Adrenal gland (tissue), 12 donors: ENCODE measurements around the gene SLC1A2. TPM values are rescaled to one million over a fixed set of nuclear protein-coding genes. Genes with fewer than 3 reads are reported as not detected.

Source experiments
- DNase-seq, 7 donors: peaks; one replicate each; pipeline ENCODE4 v3.0.0-alpha.2; 2019 to 2020
- H3K27ac ChIP-seq, 5 donors: fragments of 200-600 bp; sonication (generic) in 4 of 5; 1 replicate in 3 of 5; 2 replicates in 2 of 5; pipeline versions ENCODE4 v1.5.1 to v1.8.0; 2016 to 2020; ENCODE audit warnings: mild to moderate bottlenecking in 1 of 5
- H3K27me3 ChIP-seq: fragments of 200-600 bp; 2 replicates; pipeline ENCODE4 v1.8.0; 2021
- H3K36me3 ChIP-seq, 2 donors: fragments of 200-600 bp; replicated peaks in 1 of 2; 1 replicate in 1 of 2; 2 replicates in 1 of 2; pipeline versions ENCODE4 v1.5.1 to v1.8.0; 2018 to 2022
- H3K4me1 ChIP-seq, 2 donors: fragments of 200-600 bp; replicated peaks in 1 of 2; 1 replicate in 1 of 2; 2 replicates in 1 of 2; pipeline versions ENCODE4 v1.5.1 to v1.8.0; 2018 to 2021
- H3K4me3 ChIP-seq, 4 donors: fragments of 200-600 bp; sonication (generic) in 3 of 4; one replicate each; pipeline ENCODE4 v1.5.1; 2016 to 2018
- H3K9me3 ChIP-seq, 3 donors: fragments of 200-600 bp; sonication (generic) in 1 of 3; replicated peaks in 1 of 3; 1 replicate in 2 of 3; 2 replicates in 1 of 3; pipeline versions ENCODE4 v1.5.1 to v1.8.0; 2016 to 2021
- POLR2A ChIP-seq, 2 donors: fragments of 450-650 bp; IDR thresholded peaks; one replicate each; pipeline ENCODE4 v1.6.1; 2017; ENCODE audit warnings: antibody characterized with exemption in 2 of 2, mild to moderate bottlenecking in 2 of 2, moderate library complexity in 1 of 2
- WGBS, 4 donors: extraction: QIAGEN DNeasy Blood & Tissue Kit in 2 of 4; methylation state at CpG; one replicate each; pipeline versions ENCODE4 v1.1.5 to v1.1.7; 2013 to 2017; 5-methylcytosine and 5-hydroxymethylcytosine counted together
- intact Hi-C, 2 donors: fragments of 100-400 bp; cut with DNase I; formaldehyde crosslinking; loops; one replicate each; pipeline versions ENCODE4 v1.14.1 to v1.15.0; 2022 to 2023
- polyA plus RNA-seq, 3 donors: library from polyadenylated mRNA; stranded (reverse); fragments of 200-250 nt in 2 of 3; fragments of 350-450 nt in 1 of 3; fragmentation: Illumina TruSeq in 1 of 3; extraction: RNeasy Lipid Tissue Mini Kit (QIAGEN cat#74804) in 1 of 3; gene quantifications; one replicate each; pipeline ENCODE4 v1.2.3, GENCODE V29; 2013 to 2014
- small RNA-seq, 2 donors: library from RNA; depleted of rRNA; stranded (forward); fragments of <200 nt; gene quantifications; one replicate each; pipeline ENCODE3, GENCODE V24; 2016
- total RNA-seq, 9 donors: library from RNA; depleted of rRNA in 4 of 9; stranded (reverse); fragments of >200 nt in 4 of 9; fragments of 120-200 nt in 1 of 9; fragmentation: NEBNext Ultra II Directional in 1 of 9; extraction: Animal tissue kit (Norgen Biotek cat#: 25700) in 1 of 9; gene quantifications; one replicate each; pipeline versions ENCODE4 v1.1.0 to v1.2.4, GENCODE V29; 2013 to 2023
- TF ChIP-seq, protein P1 (sequence below), 6 experiments: fragments of 450-650 bp in 4 of 6; fragments of 200-600 bp in 2 of 6; sonication (generic) in 1 of 6; IDR thresholded peaks; 1 replicate in 5 of 6; 2 replicates in 1 of 6; pipeline versions ENCODE4 v1.5.1 to v1.8.0; 2016 to 2021; ENCODE audit warnings: antibody characterized with exemption in 6 of 6, mild to moderate bottlenecking in 2 of 6, moderate library complexity in 1 of 6
- donor health status: healthy with polysubstance abuse.
- donor health status: Bipolar disorder and iron deficiency.
- donor health status: DM: yes; HTN: yes; CAD: no.
- donor health status: DM: no; HTN: no; CAD: no.
- donor health status: DM: no; HTN: no; CAD: no.
- donor health status: DM: yes; HTN: yes; CAD: no.

SLC1A2 gene
- total and polyA plus RNA-seq, 12 donors, result 1.4 to 517 (median 8.7) TPM

- TF ChIP-seq, protein P1, sequence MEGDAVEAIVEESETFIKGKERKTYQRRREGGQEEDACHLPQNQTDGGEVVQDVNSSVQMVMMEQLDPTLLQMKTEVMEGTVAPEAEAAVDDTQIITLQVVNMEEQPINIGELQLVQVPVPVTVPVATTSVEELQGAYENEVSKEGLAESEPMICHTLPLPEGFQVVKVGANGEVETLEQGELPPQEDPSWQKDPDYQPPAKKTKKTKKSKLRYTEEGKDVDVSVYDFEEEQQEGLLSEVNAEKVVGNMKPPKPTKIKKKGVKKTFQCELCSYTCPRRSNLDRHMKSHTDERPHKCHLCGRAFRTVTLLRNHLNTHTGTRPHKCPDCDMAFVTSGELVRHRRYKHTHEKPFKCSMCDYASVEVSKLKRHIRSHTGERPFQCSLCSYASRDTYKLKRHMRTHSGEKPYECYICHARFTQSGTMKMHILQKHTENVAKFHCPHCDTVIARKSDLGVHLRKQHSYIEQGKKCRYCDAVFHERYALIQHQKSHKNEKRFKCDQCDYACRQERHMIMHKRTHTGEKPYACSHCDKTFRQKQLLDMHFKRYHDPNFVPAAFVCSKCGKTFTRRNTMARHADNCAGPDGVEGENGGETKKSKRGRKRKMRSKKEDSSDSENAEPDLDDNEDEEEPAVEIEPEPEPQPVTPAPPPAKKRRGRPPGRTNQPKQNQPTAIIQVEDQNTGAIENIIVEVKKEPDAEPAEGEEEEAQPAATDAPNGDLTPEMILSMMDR (IDR thresholded peaks at IDR 0.05), result no peak
- no peak for TF ChIP-seq POLR2A (IDR thresholded peaks at IDR 0.05)
- 73 to 94% (median 86%) methylated on average over 1 of the region's 1 CpG for WGBS, 4 donors
- no peak overlapping the region for H3K27ac ChIP-seq
- H3K4me3 ChIP-seq, result no peak overlapping the region
- DNase-seq, result no peak
- H3K9me3 ChIP-seq, result no peaks in the 10 kb centered on the region
- no peaks in the 10 kb centered on the region for H3K4me1 ChIP-seq
- H3K36me3 ChIP-seq, result no peaks in the 10 kb centered on the region
- intact Hi-C loops, result no loop called here
- H3K27me3 ChIP-seq, result no peaks in the 10 kb centered on the region
Measured at GRCh38 chr11:35206616-35207015, 212.7 kb downstream of the SLC1A2 start.

DNA sequence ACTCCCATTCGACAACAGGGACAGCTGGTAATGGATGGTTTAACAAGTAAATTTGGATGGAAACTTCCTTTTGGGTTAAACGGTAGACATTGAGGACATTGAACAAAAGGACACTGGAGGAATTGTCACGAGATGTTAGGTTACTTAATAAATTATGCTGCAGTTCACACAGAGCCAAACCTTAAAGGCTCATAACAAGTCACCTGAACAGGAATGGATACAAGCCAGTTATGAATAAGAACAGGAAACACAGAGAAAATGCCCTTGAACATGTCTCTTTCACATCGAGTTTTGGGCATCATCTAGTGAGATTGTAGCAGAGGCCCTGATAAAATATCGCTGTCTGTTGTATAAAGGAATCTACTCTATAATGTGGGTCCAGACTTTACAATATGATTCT is 214.7 kb downstream of the SLC1A2 start:
- intact Hi-C loops, result no loop called here
- Histone ChIP-seq H3K27ac (no peak overlapping the region), H3K36me3 (no peaks in the 10 kb centered on the region), H3K27me3 (no peaks in the 10 kb centered on the region), H3K9me3 (no peaks in the 10 kb centered on the region), H3K4me3 (no peak overlapping the region), H3K4me1 (no peaks in the 10 kb centered on the region)
- DNase-seq, result no peak
- TF ChIP-seq, protein P1 (IDR thresholded peaks at IDR 0.05), result no peak
- TF ChIP-seq POLR2A (IDR thresholded peaks at IDR 0.05), result no peak
- WGBS, 4 donors, result 73 to 79% (median 76%) methylated on average over 5 of the region's 5 CpGs

Small RNAs within 50 kb of the gene (small RNA-seq; reads per million reads assigned to genes)
- 0 reads per million in 2 donors for gene AC090625.1

Other genes starting within 250 kb of the SLC1A2 start
- gene PAMR1, start 106.1 kb upstream of the SLC1A2 start, total RNA-seq, result 10 to 100 TPM in 5 of 9 donors, 1 to 10 TPM in 4; 4.3 to 25.7 (median 10.4) TPM
- gene PAMR1, start 106.1 kb upstream of the SLC1A2 start, polyA plus RNA-seq, result 10 to 100 TPM in 2 of 3 donors, 1 to 10 TPM in 1; 9.9 to 18.3 (median 12.0) TPM
- 10 to 100 TPM in 5 of 9 donors, 1 to 10 TPM in 4; 4.3 to 37.1 (median 10.4) TPM for gene FJX1, start 198.9 kb upstream of the SLC1A2 start, total RNA-seq
- 10 to 100 TPM in 1 of 3 donors, 1 to 10 TPM in 2; 1.1 to 11.2 (median 5.4) TPM for gene FJX1, start 198.9 kb upstream of the SLC1A2 start, polyA plus RNA-seq
- 10 to 100 TPM; 19.0 to 89.8 (median 40.3) TPM for gene TRIM44, start 243.2 kb upstream of the SLC1A2 start, total RNA-seq
- 10 to 100 TPM in 2 of 3 donors, 1 to 10 TPM in 1; 5.5 to 59.8 (median 12.5) TPM for gene TRIM44, start 243.2 kb upstream of the SLC1A2 start, polyA plus RNA-seq